ENCODE data around the gene RBPJ.

Gene RBPJ

GRCh38 chr4:26410385-26411293 lies 89.8 kb downstream of the RBPJ start:
- Histone ChIP-seq H3K9me3 (ENCODE audit: control insufficient read depth, low read length) (no peaks in the 10 kb centered on the region), H3K36me3 (ENCODE audit: control insufficient read depth, insufficient read depth, low read length) (peaks cover 12% of the 10 kb centered on the region), H3K27me3 (replicated peaks; ENCODE audit: control insufficient read depth, insufficient read depth, low read length, poor library complexity, severe bottlenecking) (no peaks in the 10 kb centered on the region), H3K4me1 (ENCODE audit: control insufficient read depth, insufficient read depth, low read length, poor library complexity, severe bottlenecking) (no peaks in the 10 kb centered on the region), H3K27ac (ENCODE audit: insufficient read depth, low read length, poor library complexity, severe bottlenecking) (no peak overlapping the region), H3K4me3 (ENCODE audit: insufficient read depth, low read depth, low read length, poor library complexity, severe bottlenecking) (no peak overlapping the region)
- peak in 1 of 3 donors; percentile 13 for DNase-seq

- Histone ChIP-seq H3K4me3 (ENCODE audit: insufficient read depth, low read depth, low read length, poor library complexity, severe bottlenecking) (no peak overlapping the region), H3K4me1 (ENCODE audit: control insufficient read depth, insufficient read depth, low read length, poor library complexity, severe bottlenecking) (no peaks in the 10 kb centered on the region), H3K27ac (ENCODE audit: insufficient read depth, low read length, poor library complexity, severe bottlenecking) (no peak overlapping the region), H3K36me3 (ENCODE audit: control insufficient read depth, insufficient read depth, low read length) (peaks cover 5% of the 10 kb centered on the region), H3K9me3 (ENCODE audit: control insufficient read depth, low read length) (no peaks in the 10 kb centered on the region), H3K27me3 (replicated peaks; ENCODE audit: control insufficient read depth, insufficient read depth, low read length, poor library complexity, severe bottlenecking) (no peaks in the 10 kb centered on the region)
- no peak for DNase-seq
These were observed 91.9 kb downstream of the RBPJ start for GRCh38 chr4:26412381-26413372.

GRCh38 chr4:26413582-26413981 lies 92.8 kb downstream of the RBPJ start:
- Histone ChIP-seq H3K27ac (ENCODE audit: insufficient read depth, low read length, poor library complexity, severe bottlenecking) (no peak overlapping the region), H3K27me3 (replicated peaks; ENCODE audit: control insufficient read depth, insufficient read depth, low read length, poor library complexity, severe bottlenecking) (no peaks in the 10 kb centered on the region), H3K9me3 (ENCODE audit: control insufficient read depth, low read length) (no peaks in the 10 kb centered on the region), H3K4me3 (ENCODE audit: insufficient read depth, low read depth, low read length, poor library complexity, severe bottlenecking) (no peak overlapping the region), H3K4me1 (ENCODE audit: control insufficient read depth, insufficient read depth, low read length, poor library complexity, severe bottlenecking) (no peaks in the 10 kb centered on the region), H3K36me3 (ENCODE audit: control insufficient read depth, insufficient read depth, low read length) (peaks cover 5% of the 10 kb centered on the region)
- DNase-seq = no peak

- no peak for DNase-seq
- Histone ChIP-seq H3K27ac (ENCODE audit: insufficient read depth, low read length, poor library complexity, severe bottlenecking) (no peak overlapping the region), H3K27me3 (replicated peaks; ENCODE audit: control insufficient read depth, insufficient read depth, low read length, poor library complexity, severe bottlenecking) (no peaks in the 10 kb centered on the region), H3K4me3 (ENCODE audit: insufficient read depth, low read depth, low read length, poor library complexity, severe bottlenecking) (no peak overlapping the region), H3K4me1 (ENCODE audit: control insufficient read depth, insufficient read depth, low read length, poor library complexity, severe bottlenecking) (no peaks in the 10 kb centered on the region), H3K9me3 (ENCODE audit: control insufficient read depth, low read length) (no peaks in the 10 kb centered on the region), H3K36me3 (ENCODE audit: control insufficient read depth, insufficient read depth, low read length) (peaks cover 15% of the 10 kb centered on the region)
These were observed 97.3 kb downstream of the RBPJ start for GRCh38 chr4:26418107-26418506.

- Histone ChIP-seq H3K9me3 (ENCODE audit: control insufficient read depth, low read length) (no peaks in the 10 kb centered on the region), H3K27me3 (replicated peaks; ENCODE audit: control insufficient read depth, insufficient read depth, low read length, poor library complexity, severe bottlenecking) (no peaks in the 10 kb centered on the region), H3K4me3 (ENCODE audit: insufficient read depth, low read depth, low read length, poor library complexity, severe bottlenecking) (no peak overlapping the region), H3K36me3 (ENCODE audit: control insufficient read depth, insufficient read depth, low read length) (peaks cover 15% of the 10 kb centered on the region), H3K27ac (ENCODE audit: insufficient read depth, low read length, poor library complexity, severe bottlenecking) (no peak overlapping the region), H3K4me1 (ENCODE audit: control insufficient read depth, insufficient read depth, low read length, poor library complexity, severe bottlenecking) (no peaks in the 10 kb centered on the region)
- no peak for DNase-seq
These were observed 98.0 kb downstream of the RBPJ start for GRCh38 chr4:26418850-26419249.

- Histone ChIP-seq H3K36me3 (ENCODE audit: control insufficient read depth, insufficient read depth, low read length) (peaks cover 22% of the 10 kb centered on the region), H3K4me1 (ENCODE audit: control insufficient read depth, insufficient read depth, low read length, poor library complexity, severe bottlenecking) (no peaks in the 10 kb centered on the region), H3K9me3 (ENCODE audit: control insufficient read depth, low read length) (no peaks in the 10 kb centered on the region), H3K27ac (ENCODE audit: insufficient read depth, low read length, poor library complexity, severe bottlenecking) (no peak overlapping the region), H3K4me3 (ENCODE audit: insufficient read depth, low read depth, low read length, poor library complexity, severe bottlenecking) (no peak overlapping the region), H3K27me3 (replicated peaks; ENCODE audit: control insufficient read depth, insufficient read depth, low read length, poor library complexity, severe bottlenecking) (no peaks in the 10 kb centered on the region)
- DNase-seq = no peak
These were observed 99.6 kb downstream of the RBPJ start for GRCh38 chr4:26420438-26420837.

GRCh38 chr4:26420913-26421312 lies 100.1 kb downstream of the RBPJ start:
- Histone ChIP-seq H3K4me3 (ENCODE audit: insufficient read depth, low read depth, low read length, poor library complexity, severe bottlenecking) (no peak overlapping the region), H3K27ac (ENCODE audit: insufficient read depth, low read length, poor library complexity, severe bottlenecking) (no peak overlapping the region), H3K4me1 (ENCODE audit: control insufficient read depth, insufficient read depth, low read length, poor library complexity, severe bottlenecking) (no peaks in the 10 kb centered on the region), H3K9me3 (ENCODE audit: control insufficient read depth, low read length) (no peaks in the 10 kb centered on the region), H3K36me3 (ENCODE audit: control insufficient read depth, insufficient read depth, low read length) (peaks cover 25% of the 10 kb centered on the region), H3K27me3 (replicated peaks; ENCODE audit: control insufficient read depth, insufficient read depth, low read length, poor library complexity, severe bottlenecking) (no peaks in the 10 kb centered on the region)
- no peak for DNase-seq

GRCh38 chr4:26424153-26424552 lies 103.3 kb downstream of the RBPJ start:
- Histone ChIP-seq H3K36me3 (ENCODE audit: control insufficient read depth, insufficient read depth, low read length) (peaks cover 31% of the 10 kb centered on the region), H3K4me3 (ENCODE audit: insufficient read depth, low read depth, low read length, poor library complexity, severe bottlenecking) (no peak overlapping the region), H3K9me3 (ENCODE audit: control insufficient read depth, low read length) (no peaks in the 10 kb centered on the region), H3K4me1 (ENCODE audit: control insufficient read depth, insufficient read depth, low read length, poor library complexity, severe bottlenecking) (no peaks in the 10 kb centered on the region), H3K27ac (ENCODE audit: insufficient read depth, low read length, poor library complexity, severe bottlenecking) (no peak overlapping the region), H3K27me3 (replicated peaks; ENCODE audit: control insufficient read depth, insufficient read depth, low read length, poor library complexity, severe bottlenecking) (no peaks in the 10 kb centered on the region)
- no peak for DNase-seq

- Histone ChIP-seq H3K4me1 (ENCODE audit: control insufficient read depth, insufficient read depth, low read length, poor library complexity, severe bottlenecking) (no peaks in the 10 kb centered on the region), H3K4me3 (ENCODE audit: insufficient read depth, low read depth, low read length, poor library complexity, severe bottlenecking) (no peak overlapping the region), H3K36me3 (ENCODE audit: control insufficient read depth, insufficient read depth, low read length) (peaks cover 35% of the 10 kb centered on the region), H3K27me3 (replicated peaks; ENCODE audit: control insufficient read depth, insufficient read depth, low read length, poor library complexity, severe bottlenecking) (no peaks in the 10 kb centered on the region), H3K9me3 (ENCODE audit: control insufficient read depth, low read length) (no peaks in the 10 kb centered on the region), H3K27ac (ENCODE audit: insufficient read depth, low read length, poor library complexity, severe bottlenecking) (no peak overlapping the region)
- DNase-seq = no peak
These were observed 104.0 kb downstream of the RBPJ start for GRCh38 chr4:26424838-26425237.

GRCh38 chr4:26425953-26426352 lies 105.1 kb downstream of the RBPJ start:
- Histone ChIP-seq H3K36me3 (ENCODE audit: control insufficient read depth, insufficient read depth, low read length) (peaks cover 33% of the 10 kb centered on the region), H3K4me1 (ENCODE audit: control insufficient read depth, insufficient read depth, low read length, poor library complexity, severe bottlenecking) (no peaks in the 10 kb centered on the region), H3K27ac (ENCODE audit: insufficient read depth, low read length, poor library complexity, severe bottlenecking) (no peak overlapping the region), H3K27me3 (replicated peaks; ENCODE audit: control insufficient read depth, insufficient read depth, low read length, poor library complexity, severe bottlenecking) (no peaks in the 10 kb centered on the region), H3K9me3 (ENCODE audit: control insufficient read depth, low read length) (no peaks in the 10 kb centered on the region), H3K4me3 (ENCODE audit: insufficient read depth, low read depth, low read length, poor library complexity, severe bottlenecking) (no peak overlapping the region)
- DNase-seq = no peak
